ENCODE data around the gene CCDC85C.

The CCDC85C gene

GRCh38 chr14:99540196-99541032, 63.6 kb downstream of the CCDC85C start:
- DNase-seq (ENCODE audit: low read depth, low spot score) = no peak

DNA sequence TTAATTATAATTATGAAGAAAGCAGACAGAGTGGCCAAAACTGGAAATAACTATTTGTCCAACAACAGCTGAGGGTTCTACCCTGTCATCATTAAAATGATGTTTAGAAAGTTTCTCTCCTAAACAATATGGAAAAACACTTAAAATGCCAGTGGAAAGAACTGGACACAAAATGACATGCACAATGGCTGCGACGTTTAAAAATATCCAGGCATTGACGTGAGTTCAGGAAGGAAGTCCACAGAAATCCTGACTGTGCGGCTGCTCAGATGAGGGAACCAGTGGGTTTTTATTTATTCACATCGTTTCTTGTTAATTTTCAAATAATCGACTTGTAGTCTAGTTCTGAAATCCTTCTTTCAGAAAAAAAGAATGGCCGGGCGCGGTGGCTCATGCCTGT, 64.5 kb downstream of the CCDC85C start:
- DNase-seq (ENCODE audit: low read depth, low spot score) = no peak

GRCh38 chr14:99538733-99539132, 65.3 kb downstream of the CCDC85C start:
- DNase-seq (ENCODE audit: low read depth, low spot score) = no peak

GRCh38 chr14:99538275-99538674, 65.7 kb downstream of the CCDC85C start:
- no peak for DNase-seq (ENCODE audit: low read depth, low spot score)

GRCh38 chr14:99537399-99537798, 66.6 kb downstream of the CCDC85C start:
- DNase-seq (ENCODE audit: low read depth, low spot score) = no peak

- DNase-seq (ENCODE audit: low read depth, low spot score) = no peak
These were observed 67.9 kb downstream of the CCDC85C start for GRCh38 chr14:99535908-99536778.

GRCh38 chr14:99535448-99535847, 68.6 kb downstream of the CCDC85C start:
- no peak for DNase-seq (ENCODE audit: low read depth, low spot score)

GRCh38 chr14:99534863-99535262, 69.1 kb downstream of the CCDC85C start:
- no peak for DNase-seq (ENCODE audit: low read depth, low spot score)

GRCh38 chr14:99534333-99534732, 69.7 kb downstream of the CCDC85C start:
- no peak for DNase-seq (ENCODE audit: low read depth, low spot score)

DNA sequence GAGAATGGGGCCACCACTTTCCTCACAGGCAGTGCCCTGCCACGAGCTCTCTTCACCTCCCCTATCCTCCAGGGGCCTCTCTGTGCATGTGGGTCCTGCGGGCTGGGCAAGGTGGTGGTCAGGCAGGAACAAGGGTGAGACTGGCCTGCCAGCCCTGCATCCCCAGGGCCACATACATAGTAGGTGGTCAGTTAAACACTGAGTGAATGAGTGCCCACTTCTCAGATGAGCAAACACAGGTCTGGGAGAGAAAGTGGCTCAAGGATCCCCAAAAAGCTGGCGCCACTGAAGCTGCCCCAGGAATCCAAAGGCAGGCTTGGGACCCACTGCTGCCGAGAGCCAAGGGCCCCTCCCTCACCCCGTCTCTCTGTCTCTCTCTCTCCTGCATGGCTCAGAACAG, 71.7 kb downstream of the CCDC85C start:
- no peak for DNase-seq (ENCODE audit: low read depth, low spot score)

DNA sequence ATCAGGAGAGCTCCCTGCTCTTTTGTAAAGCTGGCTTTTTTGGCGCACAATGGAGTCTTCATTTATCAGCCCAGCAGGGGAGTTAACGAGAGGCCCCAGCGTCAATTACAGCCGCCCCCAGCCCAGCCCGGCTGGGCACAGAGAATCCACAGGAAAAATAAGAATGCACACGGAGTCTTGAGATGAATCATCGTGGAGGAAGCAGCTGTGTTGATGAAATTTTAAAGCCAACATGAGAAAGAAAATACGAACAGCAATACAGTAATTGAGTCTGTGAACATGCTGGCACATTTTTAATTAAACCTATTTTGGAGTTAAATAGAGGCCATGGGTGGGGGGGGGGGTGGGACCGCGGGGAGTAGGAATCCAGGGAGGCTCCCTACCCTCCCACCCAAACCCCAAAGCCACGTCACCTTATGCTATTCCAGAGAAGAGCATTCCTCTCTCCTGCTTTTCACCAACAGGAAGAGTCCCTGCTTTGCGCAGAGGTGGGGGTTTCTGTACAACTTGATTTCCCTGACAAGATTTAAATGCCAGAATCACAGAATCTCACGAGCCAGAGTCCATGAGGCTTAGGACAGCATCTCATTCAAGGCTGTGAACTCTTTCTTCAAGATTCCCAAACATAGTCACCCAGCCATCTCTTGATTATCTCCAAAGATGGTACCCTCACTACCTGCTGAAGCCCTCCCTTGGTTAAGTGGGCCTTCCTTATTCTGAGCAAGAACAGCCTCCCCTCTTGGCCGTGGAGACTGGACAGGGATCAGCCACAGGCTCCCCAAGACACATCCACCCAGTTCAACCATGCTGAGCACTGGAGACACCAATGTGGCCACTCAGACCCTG, 72.5 kb downstream of the CCDC85C start:
- no peak for DNase-seq (ENCODE audit: low read depth, low spot score)

GRCh38 chr14:99530407-99531155, 73.4 kb downstream of the CCDC85C start:
- DNase-seq (ENCODE audit: low read depth, low spot score) = no peak

DNA sequence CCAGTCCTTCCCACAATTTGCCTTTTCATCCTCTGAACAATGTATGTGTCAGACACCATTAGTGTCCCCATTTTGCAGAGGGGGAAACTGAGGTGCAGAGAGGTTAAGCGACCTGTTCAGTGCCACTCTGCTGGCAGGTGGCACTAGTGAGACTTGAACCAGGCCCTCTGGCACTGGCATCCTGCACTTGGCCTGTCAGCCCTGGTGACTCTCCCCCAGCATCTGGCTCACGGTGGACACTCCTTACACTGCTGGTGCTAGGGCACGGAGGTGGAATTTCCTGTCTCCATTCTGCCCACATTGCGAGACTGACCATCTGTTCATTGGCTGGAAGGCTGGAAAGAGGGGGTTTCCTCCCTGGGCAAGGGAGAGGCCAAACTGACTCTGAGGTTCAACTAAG, 74.1 kb downstream of the CCDC85C start:
- DNase-seq (ENCODE audit: low read depth, low spot score) = no peak

DNA sequence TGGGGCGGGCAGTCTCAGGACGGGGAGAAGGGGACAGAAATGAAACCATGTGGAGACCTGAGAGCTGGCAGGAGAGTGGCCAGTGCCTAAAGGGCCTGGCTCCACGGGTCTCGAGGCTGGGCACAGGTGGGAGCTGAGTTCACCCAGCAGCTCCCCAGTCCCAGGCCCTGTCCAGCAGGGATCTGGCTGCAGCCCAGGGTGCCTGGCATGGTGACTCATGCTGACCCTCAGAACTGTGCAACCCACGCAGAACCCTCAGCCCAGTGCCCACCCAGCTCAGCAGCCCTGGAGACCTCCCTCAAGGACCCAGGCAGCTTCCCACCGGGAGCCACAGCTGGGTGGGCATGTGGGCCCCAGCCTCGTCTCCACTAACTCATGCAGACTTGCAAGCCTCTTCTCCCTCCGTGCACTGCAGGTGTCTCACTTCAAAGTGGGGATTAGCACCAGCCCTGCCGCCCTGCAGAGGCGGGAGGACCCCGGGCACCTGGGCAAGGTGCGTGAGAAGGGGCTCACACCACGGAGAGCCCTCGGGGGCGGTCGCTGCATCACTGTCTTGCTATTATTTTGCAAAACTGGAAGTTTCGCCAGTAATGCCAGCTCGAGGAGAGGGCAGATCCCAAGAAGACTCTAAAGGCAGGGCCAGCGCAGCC, 76.5 kb downstream of the CCDC85C start:
- DNase-seq (ENCODE audit: low read depth, low spot score) = no peak

DNA sequence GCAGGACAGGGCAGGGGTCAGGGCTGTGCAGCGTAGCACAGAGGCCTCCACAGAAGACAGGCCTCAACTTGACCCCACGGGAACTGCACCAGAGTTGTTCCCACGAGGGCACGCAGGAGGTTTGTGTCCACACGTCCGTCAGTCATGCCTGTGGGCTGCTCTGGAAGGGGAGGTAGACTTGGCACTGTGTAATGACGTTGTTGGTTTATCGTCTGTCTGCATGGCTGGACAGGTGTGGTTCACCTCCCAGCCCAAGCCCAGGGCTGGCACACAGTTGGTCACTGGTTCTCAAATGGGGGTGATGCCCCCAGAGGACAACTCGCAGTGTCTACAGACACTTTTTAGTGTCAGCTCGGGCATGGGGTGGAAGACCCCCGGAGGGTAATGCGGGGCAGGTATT, 77.0 kb downstream of the CCDC85C start:
- DNase-seq (ENCODE audit: low read depth, low spot score) = no peak

DNA sequence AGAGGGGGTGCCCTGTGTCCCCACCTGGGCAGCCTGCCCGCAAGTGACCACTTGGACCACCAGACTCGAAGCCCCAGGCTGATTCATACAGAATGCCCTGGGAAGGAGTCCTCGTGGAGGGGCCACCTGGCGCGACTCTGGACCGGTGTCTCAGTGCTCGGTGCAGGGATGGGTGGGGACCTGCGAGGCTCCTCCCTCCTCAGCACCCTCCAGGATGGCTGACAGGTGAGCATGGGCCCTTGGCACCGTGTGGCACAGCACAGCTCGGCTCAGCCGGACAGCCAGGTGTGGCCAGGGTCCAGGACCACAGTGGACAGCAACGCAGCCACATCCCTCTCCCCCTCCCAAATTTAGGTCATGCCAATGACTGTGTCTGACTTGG, 78.3 kb downstream of the CCDC85C start:
- no peak for DNase-seq (ENCODE audit: low read depth, low spot score)

DNA sequence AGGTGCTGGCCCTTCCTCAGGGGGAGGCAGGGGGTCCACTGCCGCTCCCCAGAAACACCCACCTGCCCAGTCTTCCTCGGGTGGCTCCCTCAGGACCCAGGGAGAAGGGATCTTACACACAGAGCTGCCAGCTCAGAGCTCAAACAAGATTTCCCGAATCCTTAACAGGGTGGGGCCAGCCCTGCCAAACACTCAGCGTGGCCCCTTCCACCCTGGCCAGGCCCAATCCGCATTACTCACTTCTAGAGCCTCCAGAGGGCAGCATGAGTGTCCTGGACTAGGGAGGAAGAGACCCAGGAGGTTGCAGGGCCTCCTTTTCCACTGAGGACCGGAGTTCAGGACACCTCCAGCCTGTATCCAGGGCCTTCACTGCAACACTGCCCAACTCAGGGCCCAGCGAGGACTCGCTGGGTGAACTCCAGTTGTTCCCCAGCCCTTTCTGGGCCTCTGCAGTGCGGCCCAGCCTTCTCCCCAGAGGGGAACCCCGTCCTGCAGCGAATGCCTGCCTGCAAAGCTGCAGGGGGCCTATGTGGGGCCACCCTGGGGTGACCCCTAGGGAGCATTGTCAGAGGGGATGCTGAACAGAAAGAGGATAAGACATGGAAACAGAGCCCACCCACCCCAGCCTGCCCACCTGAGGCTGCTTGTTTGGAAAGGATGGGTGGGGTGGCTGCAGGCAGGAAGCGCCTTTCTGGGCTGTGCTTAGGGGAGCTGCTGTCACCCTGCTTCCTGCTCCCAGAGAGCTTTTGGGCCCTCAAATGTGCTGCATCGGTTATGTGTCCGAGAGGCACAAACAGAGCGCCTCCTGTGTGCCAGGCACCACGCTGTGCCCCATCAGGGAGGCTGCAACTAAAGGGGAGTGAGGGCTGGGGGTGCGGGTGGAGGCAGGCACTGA, 79.0 kb downstream of the CCDC85C start:
- DNase-seq (ENCODE audit: low read depth, low spot score) = no peak

DNA sequence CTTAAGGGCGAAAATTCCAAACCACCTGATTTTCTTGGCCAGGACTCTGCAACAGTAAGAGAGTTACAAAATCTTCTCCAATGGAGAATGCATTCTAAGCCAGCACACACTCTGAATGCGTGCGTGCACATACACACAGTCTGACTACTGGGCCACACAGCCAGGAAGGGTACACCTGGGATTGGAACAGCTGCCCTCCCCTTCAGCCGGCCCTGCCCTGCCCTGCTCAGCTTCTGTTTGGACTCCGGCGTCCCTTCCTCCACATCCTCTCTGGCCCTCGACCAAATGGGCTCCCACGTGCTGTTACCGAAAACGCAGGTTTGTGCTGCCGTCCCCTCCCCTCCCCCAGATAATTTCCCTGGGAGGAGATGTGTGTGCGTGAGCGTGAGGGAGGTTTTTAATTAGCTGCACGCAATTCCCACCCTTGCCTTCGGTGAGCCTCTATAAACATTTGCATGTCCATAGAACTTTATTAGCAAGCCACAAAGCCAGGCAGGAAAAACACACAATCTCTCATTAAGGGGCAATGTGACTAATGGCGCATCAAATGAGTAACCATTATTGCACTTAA, 79.8 kb downstream of the CCDC85C start:
- DNase-seq (ENCODE audit: low read depth, low spot score) = no peak

- no peak for DNase-seq (ENCODE audit: low read depth, low spot score)
These were observed 80.3 kb downstream of the CCDC85C start for GRCh38 chr14:99523704-99524055.
